B cell (primary cell): ENCODE measurements around the gene ALKBH3. TPM values are rescaled to one million over a fixed set of nuclear protein-coding genes. Genes with fewer than 3 reads are reported as not detected.

Source experiments
- ATAC-seq: fragments of 200-7000 bp; cut with Tn5 transposase; one replicate; pipeline ENCODE4 v1.10.0; 2021; ENCODE audit warnings: low read depth, mild to moderate bottlenecking, moderate number of reproducible peaks, moderate library complexity
- CTCF ChIA-PET: fragments of 350-600 bp; sonication (Branson Sonifier 250); formaldehyde crosslinking; loops from one replicate; lab custom pipeline; 2021; ENCODE audit warnings: antibody characterized with exemption, inconsistent platforms; lab: Charles Lee
- POLR2A ChIA-PET: fragments of 350-600 bp; sonication (Branson Sonifier 250); formaldehyde crosslinking; loops from one replicate; lab custom pipeline; 2021; ENCODE audit warnings: antibody characterized with exemption; lab: Charles Lee
- DNase-seq: peaks from one replicate; pipeline ENCODE4 v3.0.0; 2013
- H2AFZ ChIP-seq: 2 replicates; pipeline ENCODE4 v1.6.1; 2012; ENCODE audit warnings: mild to moderate bottlenecking, low read depth, low read length; ENCODE audit not compliant: insufficient read depth, poor library complexity, severe bottlenecking
- H3K27ac ChIP-seq, 2 donors: 1 replicate in 1 of 2; 2 replicates in 1 of 2; pipeline ENCODE4 v1.5.1; 2012 to 2013; ENCODE audit warnings: low read length in 2 of 2, mild to moderate bottlenecking in 2 of 2, moderate library complexity in 1 of 2
- H3K27me3 ChIP-seq, 4 experiments: fragments of 200-600 bp in 1 of 4; sonication (generic) in 1 of 4; replicated peaks in 1 of 4; 1 replicate in 2 of 4; 2 replicates in 2 of 4; pipeline versions ENCODE4 v1.6.1 to v1.7.0; 2013 to 2016; ENCODE audit warnings: low read length in 3 of 4, mild to moderate bottlenecking in 2 of 4, mixed read lengths in 1 of 4, moderate library complexity in 1 of 4; ENCODE audit not compliant: insufficient read depth in 4 of 4, control insufficient read depth in 3 of 4; ENCODE audit errors: control extremely low read depth in 1 of 4
- H3K36me3 ChIP-seq, 2 experiments: replicated peaks in 1 of 2; 1 replicate in 1 of 2; 2 replicates in 1 of 2; pipeline versions ENCODE4 v1.6.1 to v1.7.1; 2013; ENCODE audit warnings: low read length in 1 of 2; ENCODE audit not compliant: insufficient read depth in 2 of 2, control insufficient read depth in 1 of 2; ENCODE audit errors: control extremely low read depth in 1 of 2, extremely low read depth in 1 of 2
- H3K4me1 ChIP-seq, 2 donors: fragments of 200-600 bp in 1 of 2; sonication (generic) in 1 of 2; 1 replicate in 1 of 2; 2 replicates in 1 of 2; pipeline versions ENCODE4 v1.5.1 to v1.6.1; 2013 to 2017; ENCODE audit warnings: low read length in 2 of 2; ENCODE audit not compliant: control insufficient read depth in 2 of 2, insufficient read depth in 2 of 2
- H3K4me2 ChIP-seq: replicated peaks from 2 replicates; pipeline ENCODE3; 2012; ENCODE audit warnings: mild to moderate bottlenecking, low read depth, low read length; ENCODE audit not compliant: poor library complexity, severe bottlenecking
- H3K4me3 ChIP-seq, 5 experiments: fragments of 200-600 bp in 1 of 5; sonication (generic) in 1 of 5; 1 replicate in 3 of 5; 2 replicates in 2 of 5; pipeline versions ENCODE4 v1.5.1 to v1.7.0; 2011 to 2016; ENCODE audit warnings: low read length in 4 of 5, mild to moderate bottlenecking in 4 of 5, low read depth in 2 of 5, control low read depth in 1 of 5, moderate library complexity in 1 of 5; ENCODE audit not compliant: insufficient read depth in 1 of 5; ENCODE audit errors: control extremely low read depth in 1 of 5, extremely low read depth in 1 of 5
- H3K79me2 ChIP-seq: fragments of 200-600 bp; sonication (generic); one replicate; pipeline ENCODE4 v1.6.0; 2016; ENCODE audit warnings: low read length; ENCODE audit not compliant: control insufficient read depth, insufficient read depth
- H3K9ac ChIP-seq: fragments of 200-600 bp; sonication (generic); 2 replicates; pipeline ENCODE4 v1.6.1; 2017; ENCODE audit warnings: mild to moderate bottlenecking, low read length, moderate library complexity
- H3K9me3 ChIP-seq, 3 donors: one replicate each; pipeline versions ENCODE4 v1.6.1 to v1.7.1; 2013; ENCODE audit warnings: low read length in 2 of 3; ENCODE audit not compliant: control insufficient read depth in 2 of 3, insufficient read depth in 1 of 3; ENCODE audit errors: control extremely low read depth in 1 of 3
- H4K20me1 ChIP-seq: 2 replicates; pipeline ENCODE4 v1.6.0; 2012; ENCODE audit warnings: mild to moderate bottlenecking, low read length; ENCODE audit not compliant: insufficient read depth, control insufficient read depth, poor library complexity, severe bottlenecking
- H3K27ac Mint-ChIP-seq: one replicate; pipeline ENCODE4 v1.8.0; 2021; ENCODE audit warnings: mixed read lengths
- H3K27me3 Mint-ChIP-seq: one replicate; pipeline ENCODE4 v1.8.0; 2021; ENCODE audit warnings: mixed read lengths
- H3K4me1 Mint-ChIP-seq: one replicate; pipeline ENCODE4 v1.8.0; 2021; ENCODE audit warnings: mixed read lengths
- H3K4me3 Mint-ChIP-seq: one replicate; pipeline ENCODE4 v1.8.0; 2021; ENCODE audit warnings: mixed read lengths
- H3K9me3 Mint-ChIP-seq: one replicate; pipeline ENCODE4 v1.8.0; 2022; ENCODE audit warnings: mixed read lengths; ENCODE audit not compliant: insufficient read depth
- CTCF ChIP-seq: fragments of 200-600 bp; IDR thresholded peaks from one replicate; pipeline ENCODE4 v1.8.0; 2022; ENCODE audit warnings: antibody characterized with exemption, mild to moderate bottlenecking
- EZH2 ChIP-seq: IDR thresholded peaks from 2 replicates; pipeline ENCODE4 v1.6.1; 2012; ENCODE audit warnings: borderline replicate concordance, low read depth, mild to moderate bottlenecking, moderate library complexity, low read length; ENCODE audit not compliant: insufficient read depth, poor library complexity, severe bottlenecking
- WGBS: methylation state at CpG from one replicate; pipeline ENCODE4 v1.1.5; 2013; ENCODE audit warnings: missing lambda C conversion rate; ENCODE audit not compliant: insufficient coverage; 5-methylcytosine and 5-hydroxymethylcytosine counted together
- intact Hi-C: fragments of 100-400 bp; cut with micrococcal nuclease; formaldehyde crosslinking; loops from one replicate; pipeline ENCODE4 v1.10.0; 2022
- polyA plus RNA-seq: library from polyadenylated mRNA; depleted of rRNA; stranded (reverse); fragments of >200 nt; gene quantifications from 2 replicates; pipeline ENCODE4 v1.2.3, GENCODE V29; 2012
- total RNA-seq, 2 donors: library from RNA; stranded (reverse); fragments of 120-200 nt in 1 of 2; gene quantifications; 1 replicate in 1 of 2; 2 replicates in 1 of 2; pipeline versions ENCODE4 v1.2.3 to v1.2.4, GENCODE V29; 2013 to 2022

ALKBH3 gene
- total and polyA plus RNA-seq, 2 donors (not counting 1 experiment from before 2014, with no cell fraction given), result 22.3 to 26.7 TPM

- ChIA-PET CTCF (no interaction called here), POLR2A (no interaction called here)
- H3K4me3 Mint-ChIP-seq, result no peak overlapping the region
- DNase-seq (no peak), ATAC-seq (no peak)
- no peaks in the 10 kb centered on the region for H3K4me1 Mint-ChIP-seq
- Histone ChIP-seq H2AFZ (no peak overlapping the region), H3K9ac (no peak overlapping the region), H4K20me1 (no peaks in the 10 kb centered on the region), H3K4me1 (no peaks in the 10 kb centered on the region), H3K4me3 (no peak overlapping the region), H3K36me3 (peaks cover 0 to 7% of the 10 kb centered on the region in 2 experiments), H3K79me2 (no peaks in the 10 kb centered on the region), H3K27ac (no peak overlapping the region), H3K27me3 (no peaks in the 10 kb centered on the region), H3K4me2 (no peak overlapping the region), H3K9me3 (no peaks in the 10 kb centered on the region)
- H3K27me3 Mint-ChIP-seq, result no peaks in the 10 kb centered on the region
- 100% methylated on average over 2 of the region's 3 CpGs for WGBS
- no peaks in the 10 kb centered on the region for H3K9me3 Mint-ChIP-seq
- intact Hi-C loops, result no loop called here
- no peak for TF ChIP-seq CTCF
- TF ChIP-seq EZH2, result no peak
- no peak overlapping the region for H3K27ac Mint-ChIP-seq
These were observed 34.8 kb upstream of the ALKBH3 start for GRCh38 chr11:43845816-43846215.

GRCh38 chr11:43852057-43852636 lies 28.5 kb upstream of the ALKBH3 start:
- WGBS, result no CpG with 5 or more reads among the region's 4 CpGs
- POLR2A ChIA-PET, result no interaction called here
- H3K36me3 ChIP-seq, result peaks cover 2 to 10% of the 10 kb centered on the region in 2 experiments
- H2AFZ ChIP-seq, result no peak overlapping the region
- Mint-ChIP-seq H3K9me3 (no peaks in the 10 kb centered on the region), H3K27ac (no peak overlapping the region), H3K27me3 (no peaks in the 10 kb centered on the region), H3K4me3 (no peak overlapping the region), H3K4me1 (no peaks in the 10 kb centered on the region)
- no peak overlapping the region for H3K27ac ChIP-seq
- peak; percentile 58 for ATAC-seq
- peak; percentile 59 for DNase-seq
- no peaks in the 10 kb centered on the region for H3K27me3 ChIP-seq
- no peak overlapping the region for H3K9ac ChIP-seq
- H3K79me2 ChIP-seq, result no peaks in the 10 kb centered on the region
- H3K4me1 ChIP-seq, result no peaks in the 10 kb centered on the region
- intact Hi-C loops, result loop anchor here (10.0 kb wide), 2 partner anchors 347 to 1077 kb away; no protein-coding TSS in a partner anchor
- H4K20me1 ChIP-seq, result no peaks in the 10 kb centered on the region
- H3K9me3 ChIP-seq, result no peaks in the 10 kb centered on the region
- TF ChIP-seq CTCF, result peak; percentile 86
- no peak for TF ChIP-seq EZH2
- H3K4me3 ChIP-seq, result no peak overlapping the region
- CTCF ChIA-PET, result interaction anchor here (0.5 to 2.0 kb wide), 14 partner anchors 10 to 569 kb away, joined by 3 to 16 read pairs (median 4); partner anchors contain the start of gene API5
- no peak overlapping the region for H3K4me2 ChIP-seq
